Tibial nerve (tissue), 4 donors: Measurements from ENCODE around the gene ATP11A.

Experiments used
- EP300 ChIP-seq, 2 donors: sonication (generic); formaldehyde crosslinking; IDR thresholded peaks; one replicate each; pipeline ENCODE4 v1.6.1; 2017; ENCODE audit warnings: antibody characterized with exemption in 2 of 2, mild to moderate bottlenecking in 1 of 2
- TF ChIP-seq, protein P1 (sequence below), 5 experiments: fragments of 200-600 bp in 3 of 5; fragments of 450-650 bp in 2 of 5; sonication (generic) in 3 of 5; IDR thresholded peaks; one replicate each; pipeline ENCODE4 v1.5.1; 2016 to 2019; ENCODE audit warnings: antibody characterized with exemption in 5 of 5, mild to moderate bottlenecking in 3 of 5, moderate library complexity in 2 of 5

DNA sequence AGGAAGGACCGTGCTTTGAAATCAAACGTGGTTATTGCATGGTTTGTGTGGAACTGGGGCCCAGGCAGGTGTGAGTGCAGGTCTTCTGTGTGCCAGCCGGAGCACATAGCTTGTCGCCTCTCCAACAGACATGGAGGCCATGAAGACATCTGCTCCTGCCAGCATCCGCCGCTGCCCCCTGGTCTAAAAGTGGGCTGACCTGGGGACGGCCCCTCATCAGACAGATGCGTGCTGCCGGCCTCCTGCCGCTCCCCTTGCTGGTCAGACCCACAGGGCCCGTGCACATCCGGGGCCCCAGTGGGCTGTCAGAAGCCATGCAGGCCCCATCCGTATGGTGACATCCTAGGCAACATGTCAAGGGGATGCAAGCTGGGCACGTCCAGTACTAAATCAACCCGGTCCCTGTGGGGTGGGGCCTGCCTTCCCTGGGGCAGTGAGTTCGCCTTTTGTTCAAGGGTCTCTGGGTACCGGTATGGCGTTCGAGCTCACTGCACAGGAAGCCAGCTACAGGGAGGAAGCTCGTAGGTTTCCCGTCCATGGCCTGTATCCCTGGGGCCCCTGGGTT lies 191.2 kb downstream of the ATP11A start:
- no peak for TF ChIP-seq EP300 (IDR thresholded peaks at IDR 0.05)
- TF ChIP-seq, protein P1, sequence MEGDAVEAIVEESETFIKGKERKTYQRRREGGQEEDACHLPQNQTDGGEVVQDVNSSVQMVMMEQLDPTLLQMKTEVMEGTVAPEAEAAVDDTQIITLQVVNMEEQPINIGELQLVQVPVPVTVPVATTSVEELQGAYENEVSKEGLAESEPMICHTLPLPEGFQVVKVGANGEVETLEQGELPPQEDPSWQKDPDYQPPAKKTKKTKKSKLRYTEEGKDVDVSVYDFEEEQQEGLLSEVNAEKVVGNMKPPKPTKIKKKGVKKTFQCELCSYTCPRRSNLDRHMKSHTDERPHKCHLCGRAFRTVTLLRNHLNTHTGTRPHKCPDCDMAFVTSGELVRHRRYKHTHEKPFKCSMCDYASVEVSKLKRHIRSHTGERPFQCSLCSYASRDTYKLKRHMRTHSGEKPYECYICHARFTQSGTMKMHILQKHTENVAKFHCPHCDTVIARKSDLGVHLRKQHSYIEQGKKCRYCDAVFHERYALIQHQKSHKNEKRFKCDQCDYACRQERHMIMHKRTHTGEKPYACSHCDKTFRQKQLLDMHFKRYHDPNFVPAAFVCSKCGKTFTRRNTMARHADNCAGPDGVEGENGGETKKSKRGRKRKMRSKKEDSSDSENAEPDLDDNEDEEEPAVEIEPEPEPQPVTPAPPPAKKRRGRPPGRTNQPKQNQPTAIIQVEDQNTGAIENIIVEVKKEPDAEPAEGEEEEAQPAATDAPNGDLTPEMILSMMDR (IDR thresholded peaks at IDR 0.05) = no peak
